WTC11 (cell line): ENCODE measurements around the gene BDKRB2. TPM values are rescaled to one million over a fixed set of nuclear protein-coding genes. Genes with fewer than 3 reads are reported as not detected.

Experiments
- ATAC-seq: fragments of 200-7000 bp; cut with Tn5 transposase; 2 replicates; pipeline ENCODE4 v1.10.0; 2021; ENCODE audit warnings: mild to moderate bottlenecking, moderate library complexity
- CTCF ChIA-PET: fragments of 300-600 bp; sonication (Branson Sonifier 250); formaldehyde crosslinking; loops from one replicate; lab custom pipeline; 2021; ENCODE audit warnings: antibody characterized with exemption; lab: Charles Lee
- POLR2A ChIA-PET: fragments of 350-600 bp; sonication (Branson Sonifier 250); formaldehyde crosslinking; loops from one replicate; lab custom pipeline; 2021; ENCODE audit warnings: antibody characterized with exemption; lab: Charles Lee
- DNase-seq: peaks from one replicate; pipeline ENCODE4 v3.0.0; 2021; ENCODE audit warnings: low spot score
- H3K27ac Mint-ChIP-seq: 2 replicates; pipeline ENCODE4 v1.8.0; 2021; ENCODE audit warnings: mixed read lengths
- H3K27me3 Mint-ChIP-seq: 2 replicates; pipeline ENCODE4 v1.8.0; 2021; ENCODE audit warnings: low read depth, mild to moderate bottlenecking, moderate library complexity, mixed read lengths
- H3K36me3 Mint-ChIP-seq: 2 replicates; pipeline ENCODE4 v1.8.0; 2021; ENCODE audit warnings: mixed read lengths
- H3K4me1 Mint-ChIP-seq: 2 replicates; pipeline ENCODE4 v1.8.0; 2022; ENCODE audit warnings: mixed read lengths
- H3K4me3 Mint-ChIP-seq: 2 replicates; pipeline ENCODE4 v1.8.0; 2021; ENCODE audit warnings: mild to moderate bottlenecking, moderate library complexity, mixed read lengths
- H3K9me3 Mint-ChIP-seq: 2 replicates; pipeline ENCODE4 v1.8.0; 2021; ENCODE audit warnings: mixed read lengths
- AR ChIP-seq: fragments of 250-450 bp; sonication (Bioruptor Pico); IDR thresholded peaks from 2 replicates; pipeline ENCODE4 v1.9.0; 2021; ENCODE audit warnings: mild to moderate bottlenecking
- ATF1 ChIP-seq: sonication (generic); formaldehyde crosslinking; IDR thresholded peaks from 2 replicates; pipeline ENCODE4 v1.8.1; 2023; ENCODE audit warnings: mild to moderate bottlenecking, moderate library complexity, missing genetic modification reagents
- ATF2 ChIP-seq: sonication (generic); formaldehyde crosslinking; IDR thresholded peaks from 2 replicates; pipeline ENCODE4 v1.8.1; 2022; ENCODE audit warnings: low read depth, missing genetic modification reagents, borderline replicate concordance
- CREB1 ChIP-seq: sonication (generic); formaldehyde crosslinking; IDR thresholded peaks from 2 replicates; pipeline ENCODE4 v1.8.0; 2023; ENCODE audit warnings: mild to moderate bottlenecking, missing genetic modification reagents
- E2F4 ChIP-seq: sonication (generic); formaldehyde crosslinking; IDR thresholded peaks from 2 replicates; pipeline ENCODE4 v1.8.1; 2022; ENCODE audit warnings: low read depth, mild to moderate bottlenecking, moderate library complexity, missing genetic modification reagents, borderline replicate concordance
- E2F5 ChIP-seq: sonication (generic); formaldehyde crosslinking; IDR thresholded peaks from 2 replicates; pipeline ENCODE4 v1.8.1; 2022; ENCODE audit warnings: mild to moderate bottlenecking, moderate library complexity, missing genetic modification reagents
- EMX1 ChIP-seq: fragments of 250-450 bp; sonication (Bioruptor Pico); IDR thresholded peaks from 2 replicates; pipeline ENCODE4 v1.8.0; 2021; ENCODE audit warnings: mild to moderate bottlenecking
- ESRRA ChIP-seq: sonication (generic); formaldehyde crosslinking; IDR thresholded peaks from 2 replicates; pipeline ENCODE4 v1.8.1; 2022; ENCODE audit warnings: mild to moderate bottlenecking, missing genetic modification reagents, borderline replicate concordance
- ETV6 ChIP-seq: sonication (generic); formaldehyde crosslinking; IDR thresholded peaks from 2 replicates; pipeline ENCODE4 v1.8.1; 2022; ENCODE audit warnings: mild to moderate bottlenecking, missing genetic modification reagents
- FOXJ3 ChIP-seq: sonication (generic); formaldehyde crosslinking; IDR thresholded peaks from 2 replicates; pipeline ENCODE4 v1.9.0; 2021; ENCODE audit warnings: missing genetic modification reagents, mild to moderate bottlenecking, borderline replicate concordance
- FOXP4 ChIP-seq: sonication (generic); formaldehyde crosslinking; IDR thresholded peaks from 2 replicates; pipeline ENCODE4 v1.8.0; 2022; ENCODE audit warnings: mild to moderate bottlenecking, missing genetic modification reagents
- HMGA2 ChIP-seq: fragments of 250-450 bp; sonication (Bioruptor Pico); IDR thresholded peaks from 2 replicates; pipeline ENCODE4 v1.4.0; 2021; ENCODE audit warnings: mild to moderate bottlenecking, moderate library complexity
- HMGXB4 ChIP-seq: sonication (generic); formaldehyde crosslinking; IDR thresholded peaks from 2 replicates; pipeline ENCODE4 v1.8.1; 2023; ENCODE audit warnings: mild to moderate bottlenecking, moderate library complexity, missing genetic modification reagents
- IRF2 ChIP-seq: sonication (generic); formaldehyde crosslinking; IDR thresholded peaks from 2 replicates; pipeline ENCODE4 v1.8.0; 2022; ENCODE audit warnings: low read depth, missing genetic modification reagents, borderline replicate concordance
- NR2C2 ChIP-seq: sonication (generic); formaldehyde crosslinking; IDR thresholded peaks from 2 replicates; pipeline ENCODE4 v1.8.0; 2022; ENCODE audit warnings: mild to moderate bottlenecking, missing genetic modification reagents
- PRRX2 ChIP-seq: fragments of 250-450 bp; sonication (Bioruptor Pico); IDR thresholded peaks from 2 replicates; pipeline ENCODE4 v1.8.0; 2021; ENCODE audit warnings: mild to moderate bottlenecking
- ZBTB21 ChIP-seq: sonication (generic); formaldehyde crosslinking; IDR thresholded peaks from 2 replicates; pipeline ENCODE4 v1.8.1; 2023; ENCODE audit warnings: mild to moderate bottlenecking, missing genetic modification reagents, borderline replicate concordance
- ZNF671 ChIP-seq: fragments of 250-450 bp; sonication (Bioruptor Pico); IDR thresholded peaks from 2 replicates; pipeline ENCODE4 v1.8.0; 2021; ENCODE audit warnings: mild to moderate bottlenecking
- total RNA-seq: library from RNA; stranded (reverse); gene quantifications from 3 replicates; pipeline ENCODE4 v1.2.3, GENCODE V29; 2021

Gene BDKRB2
- total RNA-seq, 1 experiment from 2014 or later = 0.17 TPM

- no peak overlapping the region for H3K4me3 Mint-ChIP-seq
- ATAC-seq = no peak
- DNase-seq = no peak
These were observed 44.3 kb upstream of the BDKRB2 start for GRCh38 chr14:96160076-96160912.

GRCh38 chr14:96160913-96161310 lies 43.7 kb upstream of the BDKRB2 start:
- ChIA-PET CTCF (no interaction called here), POLR2A (no interaction called here)
- no peak for DNase-seq
- no peak overlapping the region for H3K27ac Mint-ChIP-seq
- no peak overlapping the region for H3K4me3 Mint-ChIP-seq
- no peaks in the 10 kb centered on the region for H3K36me3 Mint-ChIP-seq
- no peaks in the 10 kb centered on the region for H3K27me3 Mint-ChIP-seq
- H3K4me1 Mint-ChIP-seq = no peaks in the 10 kb centered on the region
- ATAC-seq = no peak
- H3K9me3 Mint-ChIP-seq = no peaks in the 10 kb centered on the region
- no peak for TF ChIP-seq AR (CRISPR knock-in tag)
- TF ChIP-seq ZBTB21 (CRISPR knock-in tag) = no peak
- no peak for TF ChIP-seq ESRRA (CRISPR knock-in tag)

More at GRCh38 chr14:96160076-96160912, 44.3 kb upstream of the BDKRB2 start:
- ChIA-PET CTCF (no interaction called here), POLR2A (no interaction called here)
- TF ChIP-seq NR2C2 (CRISPR knock-in tag) (no peak), ATF2 (CRISPR knock-in tag) (no peak), ZNF671 (no peak), E2F5 (CRISPR knock-in tag) (no peak)
- H3K27ac Mint-ChIP-seq = no peak overlapping the region
- no peaks in the 10 kb centered on the region for H3K36me3 Mint-ChIP-seq
- H3K27me3 Mint-ChIP-seq = no peaks in the 10 kb centered on the region
- no peaks in the 10 kb centered on the region for H3K4me1 Mint-ChIP-seq
- no peaks in the 10 kb centered on the region for H3K9me3 Mint-ChIP-seq

- DNase-seq = no peak
- H3K9me3 Mint-ChIP-seq = no peaks in the 10 kb centered on the region
- POLR2A ChIA-PET = no interaction called here
- ATAC-seq = no peak
- no peak overlapping the region for H3K4me3 Mint-ChIP-seq
- no peaks in the 10 kb centered on the region for H3K27me3 Mint-ChIP-seq
- no peak overlapping the region for H3K27ac Mint-ChIP-seq
- H3K36me3 Mint-ChIP-seq = no peaks in the 10 kb centered on the region
- no peaks in the 10 kb centered on the region for H3K4me1 Mint-ChIP-seq
- TF ChIP-seq CREB1 (no peak), ZBTB21 (CRISPR knock-in tag) (no peak), EMX1 (no peak), FOXJ3 (CRISPR knock-in tag) (no peak), PRRX2 (CRISPR knock-in tag) (no peak), ETV6 (CRISPR knock-in tag) (no peak), HMGA2 (no peak), ESRRA (CRISPR knock-in tag) (no peak), IRF2 (no peak), HMGXB4 (CRISPR knock-in tag) (no peak), E2F4 (CRISPR knock-in tag) (no peak), ATF1 (CRISPR knock-in tag) (no peak), FOXP4 (CRISPR knock-in tag) (no peak)
- TF ChIP-seq, all 79 proteins: peak for 0
- CTCF ChIA-PET = no interaction called here
These were observed 43.0 kb upstream of the BDKRB2 start for GRCh38 chr14:96161636-96162035.
